HUES48 (cell line): ENCODE measurements around the gene TMEM232.

Experiments
- H3K27ac ChIP-seq: one replicate; pipeline ENCODE4 v1.7.0; 2013; ENCODE audit warnings: low read depth, low read length, inconsistent platforms
- H3K27me3 ChIP-seq: 2 replicates; pipeline ENCODE4 v1.6.1; 2013; ENCODE audit warnings: mild to moderate bottlenecking, low read length; ENCODE audit not compliant: control insufficient read depth, insufficient read depth
- H3K36me3 ChIP-seq: 2 replicates; pipeline ENCODE4 v1.6.1; 2013; ENCODE audit warnings: low read length; ENCODE audit not compliant: control insufficient read depth, insufficient read depth
- H3K4me1 ChIP-seq: 2 replicates; pipeline ENCODE4 v1.6.1; 2013; ENCODE audit warnings: mild to moderate bottlenecking, low read length; ENCODE audit not compliant: control insufficient read depth, insufficient read depth
- H3K4me3 ChIP-seq: 2 replicates; pipeline ENCODE4 v1.5.1; 2013; ENCODE audit warnings: mild to moderate bottlenecking, low read depth, low read length
- H3K9ac ChIP-seq: 2 replicates; pipeline ENCODE4 v1.6.1; 2013; ENCODE audit warnings: mild to moderate bottlenecking, low read depth, low read length, moderate library complexity
- H3K9me3 ChIP-seq: 2 replicates; pipeline ENCODE4 v1.6.1; 2013; ENCODE audit warnings: low read length; ENCODE audit not compliant: control insufficient read depth, insufficient read depth

The TMEM232 gene

GRCh38 chr5:110460837-110461236 is 265.6 kb downstream of the TMEM232 start:
- no peak overlapping the region for H3K9ac ChIP-seq
- no peaks in the 10 kb centered on the region for H3K27me3 ChIP-seq
- H3K4me3 ChIP-seq, result no peak overlapping the region
- H3K36me3 ChIP-seq, result no peaks in the 10 kb centered on the region
- no peaks in the 10 kb centered on the region for H3K9me3 ChIP-seq
- H3K4me1 ChIP-seq, result no peaks in the 10 kb centered on the region
- H3K27ac ChIP-seq, result no peak overlapping the region

GRCh38 chr5:110458313-110458712 is 268.2 kb downstream of the TMEM232 start:
- Histone ChIP-seq H3K9ac (no peak overlapping the region), H3K36me3 (no peaks in the 10 kb centered on the region), H3K9me3 (no peaks in the 10 kb centered on the region)

GRCh38 chr5:110442856-110443255 is 283.6 kb downstream of the TMEM232 start:
- H3K4me3 ChIP-seq, result no peak overlapping the region
- H3K27ac ChIP-seq, result no peak overlapping the region
- no peaks in the 10 kb centered on the region for H3K36me3 ChIP-seq
- H3K4me1 ChIP-seq, result no peaks in the 10 kb centered on the region
- H3K9me3 ChIP-seq, result no peaks in the 10 kb centered on the region
- no peak overlapping the region for H3K9ac ChIP-seq
- no peaks in the 10 kb centered on the region for H3K27me3 ChIP-seq

More at GRCh38 chr5:110458313-110458712, 268.2 kb downstream of the TMEM232 start:
- Histone ChIP-seq H3K27ac (no peak overlapping the region), H3K4me3 (no peak overlapping the region), H3K4me1 (no peaks in the 10 kb centered on the region), H3K27me3 (no peaks in the 10 kb centered on the region)

- no peaks in the 10 kb centered on the region for H3K9me3 ChIP-seq
- H3K4me3 ChIP-seq, result no peak overlapping the region
- H3K27ac ChIP-seq, result no peak overlapping the region
- H3K27me3 ChIP-seq, result no peaks in the 10 kb centered on the region
- no peaks in the 10 kb centered on the region for H3K4me1 ChIP-seq
- no peak overlapping the region for H3K9ac ChIP-seq
- no peaks in the 10 kb centered on the region for H3K36me3 ChIP-seq
These were observed 285.4 kb downstream of the TMEM232 start for GRCh38 chr5:110441035-110441434.

GRCh38 chr5:110440058-110440457 is 286.4 kb downstream of the TMEM232 start:
- H3K27me3 ChIP-seq, result no peaks in the 10 kb centered on the region
- no peaks in the 10 kb centered on the region for H3K4me1 ChIP-seq
- no peaks in the 10 kb centered on the region for H3K36me3 ChIP-seq
- no peak overlapping the region for H3K4me3 ChIP-seq
- H3K27ac ChIP-seq, result no peak overlapping the region
- no peak overlapping the region for H3K9ac ChIP-seq
- H3K9me3 ChIP-seq, result no peaks in the 10 kb centered on the region

- Histone ChIP-seq H3K9ac (no peak overlapping the region), H3K4me1 (no peaks in the 10 kb centered on the region), H3K4me3 (no peak overlapping the region), H3K27me3 (no peaks in the 10 kb centered on the region), H3K36me3 (no peaks in the 10 kb centered on the region), H3K27ac (no peak overlapping the region), H3K9me3 (no peaks in the 10 kb centered on the region)
These were observed 287.2 kb downstream of the TMEM232 start for GRCh38 chr5:110439296-110439695.

GRCh38 chr5:110435207-110435606 is 291.3 kb downstream of the TMEM232 start:
- H3K9me3 ChIP-seq, result no peaks in the 10 kb centered on the region
- no peaks in the 10 kb centered on the region for H3K4me1 ChIP-seq
- H3K36me3 ChIP-seq, result no peaks in the 10 kb centered on the region
- H3K9ac ChIP-seq, result no peak overlapping the region
- H3K27me3 ChIP-seq, result no peaks in the 10 kb centered on the region
- no peak overlapping the region for H3K27ac ChIP-seq
- H3K4me3 ChIP-seq, result no peak overlapping the region

GRCh38 chr5:110431603-110432002 is 294.9 kb downstream of the TMEM232 start:
- no peaks in the 10 kb centered on the region for H3K27me3 ChIP-seq
- H3K4me3 ChIP-seq, result no peak overlapping the region
- H3K36me3 ChIP-seq, result no peaks in the 10 kb centered on the region
- H3K9ac ChIP-seq, result no peak overlapping the region
- H3K9me3 ChIP-seq, result no peaks in the 10 kb centered on the region
- H3K4me1 ChIP-seq, result no peaks in the 10 kb centered on the region
- H3K27ac ChIP-seq, result no peak overlapping the region

GRCh38 chr5:110414360-110414759 is 312.1 kb downstream of the TMEM232 start:
- no peaks in the 10 kb centered on the region for H3K4me1 ChIP-seq
- H3K4me3 ChIP-seq, result no peak overlapping the region
- H3K27ac ChIP-seq, result no peak overlapping the region
- H3K9me3 ChIP-seq, result no peaks in the 10 kb centered on the region
- H3K9ac ChIP-seq, result no peak overlapping the region
- no peaks in the 10 kb centered on the region for H3K36me3 ChIP-seq
- no peaks in the 10 kb centered on the region for H3K27me3 ChIP-seq

GRCh38 chr5:110413856-110414255 is 312.6 kb downstream of the TMEM232 start:
- Histone ChIP-seq H3K36me3 (no peaks in the 10 kb centered on the region), H3K4me3 (no peak overlapping the region), H3K27me3 (no peaks in the 10 kb centered on the region), H3K9ac (no peak overlapping the region), H3K4me1 (no peaks in the 10 kb centered on the region), H3K9me3 (no peaks in the 10 kb centered on the region), H3K27ac (no peak overlapping the region)

- H3K27me3 ChIP-seq, result no peaks in the 10 kb centered on the region
These were observed 316.9 kb downstream of the TMEM232 start for GRCh38 chr5:110409571-110409970.

GRCh38 chr5:110402562-110402961 is 323.9 kb downstream of the TMEM232 start:
- Histone ChIP-seq H3K9ac (no peak overlapping the region), H3K27me3 (no peaks in the 10 kb centered on the region), H3K9me3 (no peaks in the 10 kb centered on the region), H3K27ac (no peak overlapping the region), H3K4me1 (no peaks in the 10 kb centered on the region), H3K36me3 (no peaks in the 10 kb centered on the region), H3K4me3 (no peak overlapping the region)

More at GRCh38 chr5:110409571-110409970, 316.9 kb downstream of the TMEM232 start:
- Histone ChIP-seq H3K9me3 (no peaks in the 10 kb centered on the region), H3K4me3 (no peak overlapping the region), H3K36me3 (no peaks in the 10 kb centered on the region), H3K4me1 (no peaks in the 10 kb centered on the region), H3K27ac (no peak overlapping the region), H3K9ac (no peak overlapping the region)
